ENCODE measurements around the gene DMPK. TPM values are rescaled to one million over a fixed set of nuclear protein-coding genes. Genes with fewer than 3 reads are reported as not detected.

The DMPK gene
- total and polyA plus RNA-seq, 9 of the 15 experiments (the other 6 are each of a cell fraction or from before 2014, with no cell fraction given), result 0.24 to 31.3 (median 7.3) TPM

DNA sequence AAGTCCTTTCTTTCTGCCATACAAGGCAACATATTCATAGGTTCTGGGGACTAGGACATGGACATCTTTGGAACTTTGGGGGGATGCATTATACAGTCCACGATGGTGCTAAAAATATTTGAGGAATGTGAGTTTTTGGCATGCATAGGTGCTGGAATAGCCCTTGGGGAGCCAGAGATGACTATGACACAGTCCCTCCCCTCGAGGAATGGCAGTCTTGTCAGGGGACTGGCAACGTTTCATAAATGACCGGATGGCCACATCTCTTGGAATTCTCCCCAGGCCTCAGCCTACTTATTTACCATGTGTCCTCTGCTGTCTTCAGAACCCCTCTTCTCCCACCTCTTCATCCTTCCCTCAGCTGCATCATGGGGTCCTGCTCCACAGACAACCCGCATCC, 35.4 kb downstream of the DMPK start (continued):
- TF ChIP-seq FUS (optimal IDR thresholded peaks at IDR 0.05; ENCODE audit: low read depth, low read length), result no peak

DNA sequence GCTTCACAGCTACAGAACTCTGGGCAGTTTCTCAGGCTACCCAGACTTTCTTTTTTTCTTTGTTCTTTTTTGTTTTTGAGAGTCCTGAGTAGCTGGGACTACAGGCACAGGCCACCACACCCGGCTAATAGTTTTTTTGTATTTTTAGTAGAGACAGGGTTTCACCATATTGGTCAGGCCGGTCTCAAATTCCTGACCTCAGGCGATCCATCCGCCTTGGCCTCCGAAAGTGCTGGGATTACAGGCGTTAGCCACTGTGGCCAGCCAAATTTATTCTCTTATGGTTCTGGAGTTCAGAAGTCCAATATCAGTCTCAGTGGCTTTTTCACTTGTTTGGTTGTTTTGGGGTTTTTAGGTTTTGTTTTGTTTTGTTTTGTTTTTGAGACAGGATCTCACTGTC, 36.7 kb downstream of the DMPK start:
- H3K27me3 ChIP-seq (ENCODE audit: control insufficient read depth in 2 of 2, insufficient read depth in 2 of 2, low read length in 2 of 2), result no peaks in the 10 kb centered on the region
- H3K36me3 ChIP-seq (ENCODE audit: control insufficient read depth, insufficient read depth, low read length), result no peaks in the 10 kb centered on the region
- H3K4me3 ChIP-seq, result no peak overlapping the region
- no peaks in the 10 kb centered on the region for H3K79me2 ChIP-seq (ENCODE audit: control insufficient read depth, insufficient read depth, low read length)
- H2AFZ ChIP-seq (ENCODE audit: low read depth, low read length), result no peak overlapping the region
- TF ChIP-seq ZNF197 (CRISPR knock-in tag; IDR thresholded peaks at IDR 0.05; ENCODE audit: low read depth) (no peak), SMAD1 (IDR thresholded peaks at IDR 0.05; ENCODE audit: low read depth, low read length, partially characterized antibody) (no peak), CEBPB (tag; IDR thresholded peaks at IDR 0.05) (no peak), TCFL5 (CRISPR knock-in tag; conservative IDR thresholded peaks at IDR 0.05) (no peak), TEAD4 (IDR thresholded peaks at IDR 0.05; ENCODE audit: low read length) (no peak), TEAD4 (CRISPR knock-in tag; IDR thresholded peaks at IDR 0.05; ENCODE audit: borderline replicate concordance) (no peak), TEAD2 (tag; IDR thresholded peaks at IDR 0.05) (no peak), FUS (optimal IDR thresholded peaks at IDR 0.05; ENCODE audit: low read depth, low read length) (no peak), FOSL1 (tag; conservative IDR thresholded peaks at IDR 0.05) (no peak), MCM3 (IDR thresholded peaks at IDR 0.05) (no peak), FOXA3 (CRISPR knock-in tag; conservative IDR thresholded peaks at IDR 0.05 in 1 of 2, IDR thresholded peaks at IDR 0.05 in 1 of 2) (no peak), SAFB (IDR thresholded peaks at IDR 0.05; ENCODE audit: borderline replicate concordance, low read depth, low read length) (no peak), SLC30A9 (CRISPR knock-in tag; IDR thresholded peaks at IDR 0.05) (no peak), RB1 (IDR thresholded peaks at IDR 0.05; ENCODE audit: low read depth) (no peak), POLR3A (IDR thresholded peaks at IDR 0.05; ENCODE audit: borderline replicate concordance, extremely low read depth, insufficient read depth, insufficient read length) (no peak), ZNF41 (CRISPR knock-in tag; conservative IDR thresholded peaks at IDR 0.05) (no peak), E2F3 (CRISPR knock-in tag; IDR thresholded peaks at IDR 0.05) (no peak), ZBTB17 (CRISPR knock-in tag; IDR thresholded peaks at IDR 0.05) (no peak)
- TF ChIP-seq, protein P1, sequence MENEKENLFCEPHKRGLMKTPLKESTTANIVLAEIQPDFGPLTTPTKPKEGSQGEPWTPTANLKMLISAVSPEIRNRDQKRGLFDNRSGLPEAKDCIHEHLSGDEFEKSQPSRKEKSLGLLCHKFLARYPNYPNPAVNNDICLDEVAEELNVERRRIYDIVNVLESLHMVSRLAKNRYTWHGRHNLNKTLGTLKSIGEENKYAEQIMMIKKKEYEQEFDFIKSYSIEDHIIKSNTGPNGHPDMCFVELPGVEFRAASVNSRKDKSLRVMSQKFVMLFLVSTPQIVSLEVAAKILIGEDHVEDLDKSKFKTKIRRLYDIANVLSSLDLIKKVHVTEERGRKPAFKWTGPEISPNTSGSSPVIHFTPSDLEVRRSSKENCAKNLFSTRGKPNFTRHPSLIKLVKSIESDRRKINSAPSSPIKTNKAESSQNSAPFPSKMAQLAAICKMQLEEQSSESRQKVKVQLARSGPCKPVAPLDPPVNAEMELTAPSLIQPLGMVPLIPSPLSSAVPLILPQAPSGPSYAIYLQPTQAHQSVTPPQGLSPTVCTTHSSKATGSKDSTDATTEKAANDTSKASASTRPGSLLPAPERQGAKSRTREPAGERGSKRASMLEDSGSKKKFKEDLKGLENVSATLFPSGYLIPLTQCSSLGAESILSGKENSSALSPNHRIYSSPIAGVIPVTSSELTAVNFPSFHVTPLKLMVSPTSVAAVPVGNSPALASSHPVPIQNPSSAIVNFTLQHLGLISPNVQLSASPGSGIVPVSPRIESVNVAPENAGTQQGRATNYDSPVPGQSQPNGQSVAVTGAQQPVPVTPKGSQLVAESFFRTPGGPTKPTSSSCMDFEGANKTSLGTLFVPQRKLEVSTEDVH (IDR thresholded peaks at IDR 0.05; ENCODE audit: low read depth, partially characterized antibody), result no peak
- no peaks in the 10 kb centered on the region for H3K9me3 ChIP-seq (replicated peaks; ENCODE audit: control insufficient read depth, insufficient read depth, low read depth, low read length)
- H3K27ac ChIP-seq (ENCODE audit: extremely low read depth, low read depth, low read length), result no peak overlapping the region
- WGBS (ENCODE audit: insufficient coverage, low coverage, missing lambda C conversion rate), result 73% methylated on average over 5 of the region's 6 CpGs
- intact Hi-C loops (cut with micrococcal nuclease), result no loop called here
- CTCF ChIA-PET (ENCODE audit: low intra/inter-chr PET ratio), result no interaction called here
- no peaks in the 10 kb centered on the region for H3K9me1 ChIP-seq (ENCODE audit: control insufficient read depth, insufficient read depth, low read length)
- H3K4me2 ChIP-seq (ENCODE audit: insufficient read depth, low read length), result no peak overlapping the region
- FAIRE-seq, result no peak
- ATAC-seq, result no peak
- no TSS peak for BruUV-seq (replicated peaks)
- DNase-seq (ENCODE audit: extremely low read depth in 1 of 4, low spot score in 3 of 4), result no peak
- peaks cover 0 to 3% of the 10 kb centered on the region in 2 experiments; a peak in 3 of 5 replicates for H3K4me1 ChIP-seq (replicated peaks in 1 of 2; ENCODE audit: control insufficient read depth in 2 of 2, insufficient read depth in 2 of 2, low read length in 2 of 2)
- H4K20me1 ChIP-seq (replicated peaks; ENCODE audit: control insufficient read depth, insufficient read depth, low read length), result no peaks in the 10 kb centered on the region
- POLR2A ChIA-PET, result interaction anchor here (0.6 to 1.9 kb wide), 3 partner anchors 23 to 152 kb away, joined by 3 to 4 read pairs (median 3); partner anchors contain the start of gene SIX5
- in situ Hi-C loops (cut with MboI), result no loop called here
- no peak overlapping the region for H3K9ac ChIP-seq (ENCODE audit: insufficient read depth in 1 of 2, low read depth in 2 of 2, low read length in 2 of 2)

All from K562 (cell line).